Right ventricle myocardium inferior (tissue), 1 donor: ENCODE measurements around the gene TMC2. TPM values are rescaled to one million over a fixed set of nuclear protein-coding genes. Genes with fewer than 3 reads are reported as not detected.
A peak's percentile ranks its signal among the peaks of the same experiment; 100 is the strongest.
"Not testable (repeated sequence)": the region's sequence is repeated elsewhere in the genome, so short reads cannot be mapped to it uniquely, and the experiment has no call there.

Experiments used
- ATAC-seq: fragments of 200-7000 bp; cut with Tn5 transposase; one replicate; pipeline ENCODE4 v1.9.1; 2020; ENCODE audit warnings: mild to moderate bottlenecking, moderate library complexity
- DNase-seq: peaks from one replicate; pipeline ENCODE4 v3.0.0; 2021; ENCODE audit errors: missing footprints
- intact Hi-C: fragments of 100-400 bp; cut with DNase I; formaldehyde crosslinking; loops from one replicate; pipeline ENCODE4 v1.11.0; 2022
- long read RNA-seq: library from polyadenylated mRNA; unstranded; transcript quantifications from one replicate; pipeline ENCODE4 v2.0.0, GENCODE V29; 2021
- total RNA-seq: library from RNA; stranded (reverse); fragmentation: NEBNext Ultra II Directional; extraction: Animal tissue kit (Norgen Biotek cat#: 25700); gene quantifications from one replicate; pipeline ENCODE4 v1.2.1, GENCODE V29; 2021
- donor health status: DM: no; HTN: yes; CAD: no; lungs with severe emphysema.

Gene TMC2, protein sequence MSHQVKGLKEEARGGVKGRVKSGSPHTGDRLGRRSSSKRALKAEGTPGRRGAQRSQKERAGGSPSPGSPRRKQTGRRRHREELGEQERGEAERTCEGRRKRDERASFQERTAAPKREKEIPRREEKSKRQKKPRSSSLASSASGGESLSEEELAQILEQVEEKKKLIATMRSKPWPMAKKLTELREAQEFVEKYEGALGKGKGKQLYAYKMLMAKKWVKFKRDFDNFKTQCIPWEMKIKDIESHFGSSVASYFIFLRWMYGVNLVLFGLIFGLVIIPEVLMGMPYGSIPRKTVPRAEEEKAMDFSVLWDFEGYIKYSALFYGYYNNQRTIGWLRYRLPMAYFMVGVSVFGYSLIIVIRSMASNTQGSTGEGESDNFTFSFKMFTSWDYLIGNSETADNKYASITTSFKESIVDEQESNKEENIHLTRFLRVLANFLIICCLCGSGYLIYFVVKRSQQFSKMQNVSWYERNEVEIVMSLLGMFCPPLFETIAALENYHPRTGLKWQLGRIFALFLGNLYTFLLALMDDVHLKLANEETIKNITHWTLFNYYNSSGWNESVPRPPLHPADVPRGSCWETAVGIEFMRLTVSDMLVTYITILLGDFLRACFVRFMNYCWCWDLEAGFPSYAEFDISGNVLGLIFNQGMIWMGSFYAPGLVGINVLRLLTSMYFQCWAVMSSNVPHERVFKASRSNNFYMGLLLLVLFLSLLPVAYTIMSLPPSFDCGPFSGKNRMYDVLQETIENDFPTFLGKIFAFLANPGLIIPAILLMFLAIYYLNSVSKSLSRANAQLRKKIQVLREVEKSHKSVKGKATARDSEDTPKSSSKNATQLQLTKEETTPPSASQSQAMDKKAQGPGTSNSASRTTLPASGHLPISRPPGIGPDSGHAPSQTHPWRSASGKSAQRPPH
- 0.08 TPM for total RNA-seq
- long read RNA-seq, result 0 reads

- ATAC-seq (no peak), DNase-seq (no peak)
- intact Hi-C loops, result no loop called here
Measured at GRCh38 chr20:2536560-2536986, at the start of gene TMC2. Gene TMC2, plus strand, starts transcription at chr20:2536573. Its CDS starts 49 bp downstream, at chr20:2536622.

GRCh38 chr20:2502808-2503384 is 33.5 kb upstream of the TMC2 start:
- ATAC-seq, DNase-seq, intact Hi-C loops: not testable (repeated sequence)

DNA sequence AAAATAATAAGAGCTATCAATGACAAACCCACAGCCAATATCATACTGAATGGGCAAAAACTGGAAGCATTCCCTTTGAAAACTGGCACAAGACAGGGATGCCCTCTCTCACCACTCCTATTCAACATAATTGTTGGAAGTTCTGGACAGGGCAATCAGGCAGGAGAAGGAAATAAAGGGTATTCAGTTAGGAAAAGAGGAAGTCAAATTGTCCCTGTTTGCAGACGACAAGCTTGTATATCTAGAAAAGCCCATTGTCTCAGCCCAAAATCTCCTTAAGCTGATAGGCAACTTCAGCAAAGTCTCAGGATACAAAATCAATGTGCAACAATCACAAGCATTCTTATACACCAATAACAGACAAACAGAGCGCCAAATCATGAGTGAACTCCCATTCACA is 31.6 kb upstream of the TMC2 start:
- ATAC-seq, intact Hi-C loops, DNase-seq: not testable (repeated sequence)

GRCh38 chr20:2506426-2506825 is 29.9 kb upstream of the TMC2 start:
- intact Hi-C loops, DNase-seq, ATAC-seq: not testable (repeated sequence)

- ATAC-seq, result no peak
- DNase-seq, result no peak
- intact Hi-C loops, result no loop called here
Measured at GRCh38 chr20:2507464-2507863, 28.9 kb upstream of the TMC2 start.

- peak; percentile 42 for ATAC-seq
- DNase-seq, result no peak
- intact Hi-C loops, result loop anchor here (1.0 to 2.0 kb wide), 2 partner anchors 13 to 37 kb away; partner anchors contain the start of gene SNRPB
Measured at GRCh38 chr20:2507875-2508630, 28.3 kb upstream of the TMC2 start.

GRCh38 chr20:2508631-2509467 is 27.5 kb upstream of the TMC2 start, which contains the start of gene ZNF343:
Gene ZNF343, minus strand, starts transcription at chr20:2508915. Its CDS starts 15,020 bp downstream, at chr20:2493895.
- peak; percentile 94 for ATAC-seq
- intact Hi-C loops, result loop anchor here (1.0 to 2.0 kb wide), 2 partner anchors 12 to 38 kb away; partner anchors contain the start of gene SNRPB
- DNase-seq, result peak; percentile 92

DNA sequence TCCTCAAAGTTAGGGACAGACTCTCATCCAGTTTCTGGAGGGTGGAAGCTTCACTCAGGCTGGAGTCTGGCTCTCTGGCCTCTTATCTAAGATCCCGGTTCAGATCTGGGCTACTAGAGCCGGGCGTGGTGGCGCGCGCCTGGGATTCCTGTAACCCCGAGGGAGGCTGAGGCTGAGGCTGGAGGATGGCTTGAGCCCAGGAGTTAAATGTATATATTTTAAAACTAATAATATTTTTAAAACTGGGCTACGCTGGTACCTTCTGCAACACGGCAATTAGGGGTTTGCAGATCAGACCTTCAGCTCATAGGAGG is 26.9 kb upstream of the TMC2 start:
- no peak for ATAC-seq
- DNase-seq, result no peak
- intact Hi-C loops, result loop anchor here (2.0 kb wide), 1 partner anchor 39 kb away; the partner anchor contains the start of gene SNRPB

GRCh38 chr20:2509794-2510193 is 26.6 kb upstream of the TMC2 start:
- DNase-seq, result no peak
- intact Hi-C loops, result loop anchor here (2.0 kb wide), 1 partner anchor 39 kb away; the partner anchor contains the start of gene SNRPB

GRCh38 chr20:2515203-2515602 is 21.2 kb upstream of the TMC2 start:
- intact Hi-C loops, result no loop called here
- ATAC-seq (no peak), DNase-seq (no peak)

More at GRCh38 chr20:2509794-2510193, 26.6 kb upstream of the TMC2 start:
- ATAC-seq, result no peak

GRCh38 chr20:2516399-2516798 is 20.0 kb upstream of the TMC2 start:
- intact Hi-C loops, result no loop called here
- ATAC-seq (no peak), DNase-seq (no peak)

DNA sequence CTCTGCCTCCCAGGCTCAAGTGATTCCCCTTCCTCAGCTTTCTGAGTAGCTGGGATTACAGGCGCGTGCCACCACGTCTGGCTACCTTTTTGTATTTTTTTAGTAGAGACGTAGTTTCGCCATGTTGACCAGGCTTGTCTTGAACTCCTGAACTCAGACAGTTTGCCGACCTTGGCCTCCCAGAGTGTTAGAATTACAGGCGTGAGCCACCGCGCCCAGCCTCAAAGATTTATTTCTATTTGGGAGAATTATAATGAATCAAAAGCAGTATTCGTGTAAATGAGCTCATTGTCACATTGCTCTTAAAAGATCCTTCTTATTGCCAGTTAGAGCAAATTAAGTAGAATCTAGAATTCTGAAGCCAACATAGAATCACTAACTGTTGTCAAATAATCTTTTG is 18.3 kb upstream of the TMC2 start:
- DNase-seq (no peak), ATAC-seq (no peak)
- intact Hi-C loops, result no loop called here

DNA sequence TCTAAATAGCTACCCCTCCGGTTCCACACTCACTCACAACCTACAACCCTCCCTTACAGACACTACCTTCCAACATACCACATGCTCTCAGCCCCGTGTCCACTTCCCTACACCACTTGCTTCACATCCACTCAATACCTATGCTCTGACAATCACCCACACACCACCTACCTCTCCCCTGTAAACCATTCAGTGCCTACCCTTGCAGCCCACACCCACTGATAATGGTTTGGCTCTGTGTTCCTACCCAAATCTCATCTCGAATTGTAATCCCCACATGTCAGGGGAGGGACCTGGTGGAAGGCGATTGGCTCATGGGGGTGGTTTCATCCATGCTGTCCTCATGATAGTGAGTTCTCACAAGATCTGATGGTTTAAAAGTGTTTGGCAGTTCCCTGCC is 17.8 kb upstream of the TMC2 start:
- no peak for ATAC-seq
- DNase-seq, result no peak
- intact Hi-C loops, result no loop called here

DNA sequence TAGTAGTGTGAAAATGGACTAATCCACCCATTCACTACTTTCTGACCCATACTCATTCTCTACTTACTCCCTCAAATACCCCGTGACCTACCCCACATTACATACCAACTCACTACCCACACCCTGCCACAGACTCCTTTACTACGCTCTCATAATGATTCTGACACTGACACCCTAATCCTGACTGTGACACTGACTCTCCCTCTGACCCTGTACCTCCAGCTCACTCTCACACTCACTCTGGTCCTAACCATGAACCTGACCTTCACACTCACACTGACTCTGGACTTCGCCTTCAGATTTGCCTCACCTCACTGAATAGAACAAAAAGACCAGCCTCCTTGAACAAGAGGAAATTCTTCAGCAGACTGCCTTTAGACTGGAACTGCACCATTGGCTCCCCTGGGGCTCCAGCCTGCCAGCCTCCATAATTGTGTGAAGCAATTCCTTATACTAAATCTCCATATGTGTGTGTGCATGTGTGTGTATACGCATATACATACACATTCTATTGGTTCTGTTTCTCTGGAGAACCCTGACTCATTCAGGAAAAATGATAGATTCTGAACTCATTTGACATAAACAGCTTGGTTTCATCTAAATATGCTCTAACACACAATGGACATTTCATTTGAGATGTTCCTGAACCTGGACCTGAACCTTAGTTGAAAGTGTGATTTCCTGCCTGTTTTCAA is 17.1 kb upstream of the TMC2 start:
- ATAC-seq, result no peak
- intact Hi-C loops, result no loop called here

GRCh38 chr20:2520617-2521016 is 15.8 kb upstream of the TMC2 start:
- no peak for ATAC-seq
- intact Hi-C loops, result loop anchor here (1.0 to 5.0 kb wide), 2 partner anchors 12 to 132 kb away; partner anchors contain the start of genes NOP56 and ZNF343
- no peak for DNase-seq

More for the DNA sequence above, 17.1 kb upstream of the TMC2 start:
- DNase-seq, result no peak
